ENCODE measurements around the gene KRTAP22-1.

Gene KRTAP22-1

GRCh38 chr21:30598802-30599201, 2.1 kb upstream of the KRTAP22-1 start, which contains the start of gene KRTAP6-2:
Gene KRTAP6-2 (minus strand): TSS chr21:30598902. CDS start chr21:30598874, 28 bp downstream.
- TF ChIP-seq SIN3A (IDR thresholded peaks at IDR 0.05; ENCODE audit: borderline replicate concordance, insufficient read depth, low read length): no peak

- no peak for TF ChIP-seq REST (IDR thresholded peaks at IDR 0.05; ENCODE audit: insufficient read depth in 1 of 2, low read depth in 2 of 2, low read length in 2 of 2)
- no peak for TF ChIP-seq POLR2AphosphoS5 (IDR thresholded peaks at IDR 0.05; ENCODE audit: low read depth, low read length)
- no peak for TF ChIP-seq TAF1 (IDR thresholded peaks at IDR 0.05; ENCODE audit: borderline replicate concordance, insufficient read depth, low read length)
- no peak for TF ChIP-seq FOXP2 (optimal IDR thresholded peaks at IDR 0.05; ENCODE audit: borderline replicate concordance, extremely low read depth, extremely low read length, insufficient read depth)
- TF ChIP-seq SIN3A (IDR thresholded peaks at IDR 0.05; ENCODE audit: borderline replicate concordance, insufficient read depth, low read length): no peak
These were observed 5.1 kb downstream of the KRTAP22-1 start for GRCh38 chr21:30605968-30606367.

- no peak for TF ChIP-seq FOXP2 (optimal IDR thresholded peaks at IDR 0.05; ENCODE audit: borderline replicate concordance, extremely low read depth, extremely low read length, insufficient read depth)
- no peak for TF ChIP-seq TAF1 (IDR thresholded peaks at IDR 0.05; ENCODE audit: borderline replicate concordance, insufficient read depth, low read length)
- no peak for TF ChIP-seq POLR2AphosphoS5 (IDR thresholded peaks at IDR 0.05; ENCODE audit: low read depth, low read length)
- no peak for TF ChIP-seq REST (IDR thresholded peaks at IDR 0.05; ENCODE audit: insufficient read depth in 1 of 2, low read depth in 2 of 2, low read length in 2 of 2)
- TF ChIP-seq SIN3A (IDR thresholded peaks at IDR 0.05; ENCODE audit: borderline replicate concordance, insufficient read depth, low read length): no peak
These were observed 11.2 kb downstream of the KRTAP22-1 start for GRCh38 chr21:30612132-30612531.

GRCh38 chr21:30613836-30614235, 12.9 kb downstream of the KRTAP22-1 start, which contains the start of gene KRTAP6-1:
Gene KRTAP6-1 (minus strand): TSS chr21:30613930. CDS start chr21:30613904, 26 bp downstream.
- no peak for TF ChIP-seq FOXP2 (optimal IDR thresholded peaks at IDR 0.05; ENCODE audit: borderline replicate concordance, extremely low read depth, extremely low read length, insufficient read depth)
- TF ChIP-seq REST (IDR thresholded peaks at IDR 0.05; ENCODE audit: insufficient read depth in 1 of 2, low read depth in 2 of 2, low read length in 2 of 2): no peak
- TF ChIP-seq TAF1 (IDR thresholded peaks at IDR 0.05; ENCODE audit: borderline replicate concordance, insufficient read depth, low read length): no peak
- TF ChIP-seq POLR2AphosphoS5 (IDR thresholded peaks at IDR 0.05; ENCODE audit: low read depth, low read length): no peak

- TF ChIP-seq SIN3A (IDR thresholded peaks at IDR 0.05; ENCODE audit: borderline replicate concordance, insufficient read depth, low read length): no peak
- TF ChIP-seq FOXP2 (optimal IDR thresholded peaks at IDR 0.05; ENCODE audit: borderline replicate concordance, extremely low read depth, extremely low read length, insufficient read depth): no peak
- TF ChIP-seq POLR2AphosphoS5 (IDR thresholded peaks at IDR 0.05; ENCODE audit: low read depth, low read length): no peak
- TF ChIP-seq REST (IDR thresholded peaks at IDR 0.05; ENCODE audit: insufficient read depth in 1 of 2, low read depth in 2 of 2, low read length in 2 of 2): no peak
- TF ChIP-seq TAF1 (IDR thresholded peaks at IDR 0.05; ENCODE audit: borderline replicate concordance, insufficient read depth, low read length): no peak
These were observed 14.3 kb downstream of the KRTAP22-1 start for GRCh38 chr21:30615199-30615598.

Measured in PFSK-1 (cell line).